Karpas-422 (cell line): ENCODE data around the gene GLT1D1. TPM values are rescaled to one million over a fixed set of nuclear protein-coding genes. Genes with fewer than 3 reads are reported as not detected.

ENCODE experiments used
- DNase-seq: peaks from one replicate; pipeline ENCODE4 v3.0.0-alpha.2; 2015
- H2AFZ ChIP-seq: fragments of 200-600 bp; sonication (generic); 2 replicates; pipeline ENCODE4 v1.6.1; 2014; ENCODE audit warnings: antibody characterized with exemption, low read length, mixed read lengths
- H3K27ac ChIP-seq: fragments of 200-600 bp; sonication (generic); 2 replicates; pipeline ENCODE4 v1.5.1; 2014; ENCODE audit warnings: mild to moderate bottlenecking, low read length, moderate library complexity
- H3K27me3 ChIP-seq: fragments of 200-600 bp; sonication (generic); 2 replicates; pipeline ENCODE4 v1.6.1; 2014; ENCODE audit warnings: low read length, mixed read lengths
- H3K36me3 ChIP-seq: fragments of 200-600 bp; sonication (generic); 2 replicates; pipeline ENCODE4 v1.6.1; 2014; ENCODE audit warnings: low read length, mixed read lengths; ENCODE audit not compliant: insufficient read depth
- H3K4me1 ChIP-seq: fragments of 200-600 bp; sonication (generic); 2 replicates; pipeline ENCODE4 v1.6.1; 2014; ENCODE audit warnings: mild to moderate bottlenecking, low read length, mixed read lengths
- H3K4me2 ChIP-seq: fragments of 200-600 bp; sonication (generic); 2 replicates; pipeline ENCODE4 v1.6.1; 2014; ENCODE audit warnings: low read length, low read depth, mild to moderate bottlenecking; ENCODE audit not compliant: poor library complexity, severe bottlenecking
- H3K4me3 ChIP-seq: fragments of 200-600 bp; sonication (generic); 2 replicates; pipeline ENCODE4 v1.5.1; 2014; ENCODE audit warnings: mild to moderate bottlenecking, antibody characterized with exemption, low read length, mixed read lengths
- H3K79me2 ChIP-seq: fragments of 200-600 bp; sonication (generic); 2 replicates; pipeline ENCODE4 v1.6.1; 2014; ENCODE audit warnings: mild to moderate bottlenecking, low read length, mixed read lengths
- H3K9ac ChIP-seq: fragments of 200-600 bp; sonication (generic); 2 replicates; pipeline ENCODE4 v1.6.0; 2014; ENCODE audit warnings: low read length
- H3K9me2 ChIP-seq: fragments of 200-600 bp; sonication (generic), shearing (Covaris generic); replicated peaks from 2 replicates; pipeline ENCODE4 v1.6.0; 2014; ENCODE audit warnings: mild to moderate bottlenecking, low read length, moderate library complexity; ENCODE audit not compliant: insufficient read depth
- H3K9me3 ChIP-seq: fragments of 300-700, 200-600 bp; sonication (generic); 2 replicates; pipeline ENCODE4 v1.6.1; 2014; ENCODE audit warnings: low read length, mixed read lengths
- H4K20me1 ChIP-seq: fragments of 200-600 bp; sonication (generic); 2 replicates; pipeline ENCODE4 v1.6.1; 2014; ENCODE audit warnings: mild to moderate bottlenecking, antibody characterized with exemption, low read length, low read depth; ENCODE audit not compliant: insufficient read depth
- total RNA-seq: library from RNA; depleted of rRNA; stranded (reverse); fragments of >200 nt; shearing (Covaris generic); gene quantifications from 2 replicates; pipeline ENCODE4 v1.2.3, GENCODE V29; 2014; ENCODE audit warnings: low replicate concordance

Gene GLT1D1
- total RNA-seq, 1 experiment from 2014 or later: not detected

DNA sequence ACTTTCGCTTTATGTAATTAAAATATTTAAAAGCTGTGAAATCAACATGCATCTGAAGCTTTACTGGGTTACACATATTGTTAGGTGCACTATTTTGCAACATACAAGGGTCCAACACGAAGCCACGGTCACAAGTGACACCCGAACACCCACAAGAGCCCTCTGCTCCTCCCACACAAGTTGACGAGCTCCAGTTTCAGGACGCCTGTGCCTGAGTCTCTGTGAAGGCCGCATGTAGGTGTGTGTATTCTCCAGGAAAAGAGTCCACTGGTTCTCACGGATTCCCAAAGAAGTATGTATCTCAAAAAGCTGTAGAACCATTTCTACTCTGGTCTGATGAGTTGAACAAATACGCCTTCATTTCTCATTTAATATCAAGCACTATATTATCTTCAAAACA is 41.5 kb upstream of the GLT1D1 start:
- no peak for DNase-seq
- Histone ChIP-seq H3K9me3 (no peaks in the 10 kb centered on the region), H3K36me3 (peaks cover 27% of the 10 kb centered on the region; the same call in 1 of the 2 replicates), H4K20me1 (0 out of 2 replicates have a peak, but pooled peaks cover 10% of the 10 kb centered on the region), H3K79me2 (peaks cover 88% of the 10 kb centered on the region), H3K4me2 (no peak overlapping the region), H3K27me3 (no peaks in the 10 kb centered on the region), H2AFZ (no peak overlapping the region), H3K9ac (no peak overlapping the region), H3K9me2 (no peaks in the 10 kb centered on the region), H3K4me3 (no peak overlapping the region), H3K27ac (no peak overlapping the region), H3K4me1 (peaks cover 30% of the 10 kb centered on the region)

DNA sequence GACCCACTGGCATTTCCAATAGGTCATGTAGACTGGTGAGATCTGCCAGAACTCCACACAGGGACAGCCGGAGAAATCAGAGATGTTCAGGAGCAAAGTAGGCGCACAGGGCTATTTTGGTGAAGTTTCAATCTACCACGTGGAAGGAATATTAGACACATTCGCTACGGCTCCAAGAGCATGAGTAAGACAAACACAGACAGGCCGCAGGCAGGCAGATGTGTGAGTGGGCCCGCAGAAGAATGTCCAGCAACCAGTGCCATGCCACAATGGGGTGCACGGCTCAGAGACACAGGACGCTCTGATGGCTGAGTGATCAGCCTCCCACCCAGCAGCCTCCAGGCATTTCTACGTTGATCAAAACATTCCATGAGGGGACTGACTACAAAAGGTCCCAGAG is 39.9 kb upstream of the GLT1D1 start:
- Histone ChIP-seq H4K20me1 (0 out of 2 replicates have a peak, but pooled peaks cover 10% of the 10 kb centered on the region), H3K27me3 (no peaks in the 10 kb centered on the region), H3K4me2 (no peak overlapping the region), H3K79me2 (peaks cover 95% of the 10 kb centered on the region), H2AFZ (no peak overlapping the region), H3K27ac (no peak overlapping the region), H3K36me3 (peaks cover 24% of the 10 kb centered on the region; the same call in 1 of the 2 replicates), H3K9ac (no peak overlapping the region), H3K4me3 (no peak overlapping the region), H3K4me1 (peaks cover 46% of the 10 kb centered on the region), H3K9me3 (no peaks in the 10 kb centered on the region), H3K9me2 (no peaks in the 10 kb centered on the region)
- DNase-seq: no peak

GRCh38 chr12:128813883-128814282 is 39.4 kb upstream of the GLT1D1 start:
- Histone ChIP-seq H3K79me2 (peaks cover 100% of the 10 kb centered on the region), H3K9me2 (no peaks in the 10 kb centered on the region), H3K4me1 (peaks cover 51% of the 10 kb centered on the region), H3K9ac (no peak overlapping the region), H4K20me1 (peaks cover 13% of the 10 kb centered on the region; the same call in 1 of the 2 replicates), H3K27ac (no peak overlapping the region), H3K4me3 (no peak overlapping the region), H3K4me2 (no peak overlapping the region), H2AFZ (no peak overlapping the region), H3K9me3 (no peaks in the 10 kb centered on the region), H3K27me3 (no peaks in the 10 kb centered on the region), H3K36me3 (peaks cover 21% of the 10 kb centered on the region; the same call in 1 of the 2 replicates)
- DNase-seq: no peak

DNA sequence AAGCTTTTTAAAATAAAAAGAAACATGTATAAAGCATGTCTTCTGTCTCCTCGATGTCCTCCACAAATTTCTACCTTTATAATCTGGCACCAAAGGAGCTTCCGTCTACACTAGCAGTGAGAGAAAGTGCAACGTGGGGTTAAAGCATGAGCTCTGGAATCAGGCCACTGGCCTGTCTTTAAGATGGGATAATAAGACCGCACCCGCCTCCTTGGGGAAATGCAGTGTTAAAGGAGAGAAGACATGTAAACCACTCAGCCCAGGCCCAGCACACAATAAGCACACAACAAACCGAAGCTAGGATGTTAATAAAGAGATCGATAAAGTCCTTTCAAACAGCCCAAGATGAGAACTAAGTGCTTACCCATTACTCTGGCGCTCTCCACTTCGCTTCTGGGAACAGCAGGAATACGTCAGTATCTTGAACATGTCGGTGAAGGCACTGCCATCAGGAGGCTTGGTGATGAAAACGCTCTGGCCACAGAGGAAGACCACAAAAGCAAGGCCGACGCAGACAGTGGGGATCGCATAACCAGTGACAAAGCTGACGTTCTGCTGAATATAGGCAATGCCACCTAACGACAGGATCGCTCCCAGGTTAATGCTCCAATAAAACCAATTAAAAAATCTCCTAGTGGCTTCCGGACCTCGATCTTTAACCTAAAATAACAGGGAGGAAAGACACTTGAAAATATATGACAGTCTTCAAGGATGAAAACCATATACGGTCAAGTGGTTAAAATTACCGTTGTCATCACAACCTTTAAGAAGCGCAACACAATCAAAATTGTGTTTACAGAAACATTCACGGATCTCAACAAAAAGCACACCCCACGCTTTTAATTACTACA is 38.6 kb upstream of the GLT1D1 start:
- Histone ChIP-seq H4K20me1 (peaks cover 13% of the 10 kb centered on the region; the same call in 1 of the 2 replicates), H3K9me2 (no peaks in the 10 kb centered on the region), H3K4me2 (no peak overlapping the region), H3K27ac (no peak overlapping the region), H2AFZ (no peak overlapping the region), H3K27me3 (no peaks in the 10 kb centered on the region), H3K36me3 (peaks cover 18% of the 10 kb centered on the region; the same call in 1 of the 2 replicates), H3K9me3 (no peaks in the 10 kb centered on the region), H3K4me3 (no peak overlapping the region), H3K4me1 (peaks cover 58% of the 10 kb centered on the region), H3K9ac (no peak overlapping the region), H3K79me2 (peaks cover 100% of the 10 kb centered on the region)
- no peak for DNase-seq

- Histone ChIP-seq H3K4me2 (peak overlapping the region; percentile 28), H4K20me1 (peaks cover 13% of the 10 kb centered on the region; the same call in 1 of the 2 replicates), H3K27ac (0 out of 2 replicates have a peak overlapping the region, but pooled peaks have one; percentile 22), H3K9me3 (no peaks in the 10 kb centered on the region), H3K4me3 (no peak overlapping the region), H3K4me1 (peaks cover 65% of the 10 kb centered on the region), H3K79me2 (peaks cover 99% of the 10 kb centered on the region), H3K9ac (no peak overlapping the region), H3K9me2 (no peaks in the 10 kb centered on the region), H3K36me3 (peaks cover 11% of the 10 kb centered on the region; the same call in 1 of the 2 replicates), H2AFZ (no peak overlapping the region), H3K27me3 (no peaks in the 10 kb centered on the region)
- DNase-seq: peak; percentile 40
Observed at GRCh38 chr12:128815779-128816642, 37.3 kb upstream of the GLT1D1 start.

DNA sequence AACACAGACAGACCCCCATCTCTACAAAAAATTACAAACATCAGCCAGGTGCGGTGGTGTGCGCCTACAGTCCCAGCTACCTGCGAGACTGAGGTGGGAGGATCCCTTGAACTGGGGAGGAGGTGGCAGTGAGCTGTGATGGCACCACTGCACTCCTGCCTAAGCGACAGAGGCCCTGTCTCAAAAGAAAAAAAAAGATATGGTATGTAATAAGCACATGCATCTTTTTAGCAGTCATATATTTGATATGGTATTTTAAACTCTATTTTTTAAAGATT is 36.7 kb upstream of the GLT1D1 start:
- H3K4me2 ChIP-seq: peak overlapping the region; percentile 28
- 0 out of 2 replicates have a peak overlapping the region, but pooled peaks have one; percentile 22 for H3K27ac ChIP-seq
- peaks cover 11% of the 10 kb centered on the region; the same call in 1 of the 2 replicates for H3K36me3 ChIP-seq

DNA sequence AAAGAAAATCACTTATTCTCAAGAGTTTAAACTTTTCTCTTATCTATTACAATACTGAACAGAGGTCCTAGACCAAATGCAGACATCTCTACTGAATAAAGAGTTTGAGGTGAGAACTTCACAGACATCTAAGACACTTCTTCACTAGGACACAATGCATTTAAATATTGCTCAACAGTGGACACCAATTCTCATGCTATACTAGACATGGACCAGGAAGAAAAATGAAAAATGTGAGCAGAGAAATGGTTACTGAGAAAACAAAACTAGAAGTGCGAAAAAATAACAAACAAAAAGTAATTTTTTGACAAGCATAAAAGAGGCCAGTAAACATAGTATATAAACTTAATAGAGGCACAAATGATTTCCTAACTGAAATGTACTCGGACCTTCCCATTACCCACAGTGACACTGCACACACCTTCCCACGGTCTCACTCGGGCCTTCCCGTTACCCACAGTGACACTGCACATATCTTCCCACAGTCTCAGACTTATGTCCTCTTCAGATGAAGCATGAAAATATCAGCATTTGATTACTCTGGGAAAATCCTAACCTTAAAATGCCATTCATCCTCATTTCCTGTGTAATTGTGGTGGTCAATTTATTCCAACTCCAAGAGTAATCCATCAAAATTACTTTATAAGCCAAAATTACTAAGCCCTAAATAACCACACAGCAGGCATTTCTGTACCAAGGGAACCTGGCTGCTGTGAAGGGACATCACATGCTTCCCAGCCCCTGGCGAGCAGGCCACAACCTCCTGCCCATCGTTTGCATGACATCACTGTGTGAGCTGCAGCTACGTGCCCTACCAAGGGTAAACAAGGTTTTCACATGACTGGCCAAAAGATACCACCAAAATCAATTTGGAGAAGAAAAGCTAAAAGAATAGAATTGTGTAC is 35.9 kb upstream of the GLT1D1 start:
- H3K9ac ChIP-seq: peak overlapping the region; percentile 52
- H3K27me3 ChIP-seq: no peaks in the 10 kb centered on the region
- peaks cover 97% of the 10 kb centered on the region for H3K79me2 ChIP-seq
- no peaks in the 10 kb centered on the region for H3K9me2 ChIP-seq
- H2AFZ ChIP-seq: no peak overlapping the region
- H3K4me2 ChIP-seq: peak overlapping the region; percentile 46
- H4K20me1 ChIP-seq: peaks cover 13% of the 10 kb centered on the region; the same call in 1 of the 2 replicates
- H3K9me3 ChIP-seq: no peaks in the 10 kb centered on the region
- peak overlapping the region; percentile 63 for H3K27ac ChIP-seq
- peaks cover 68% of the 10 kb centered on the region for H3K4me1 ChIP-seq
- H3K4me3 ChIP-seq: peak overlapping the region; percentile 50; the same call in 1 of the 2 replicates
- peaks cover 11% of the 10 kb centered on the region; the same call in 1 of the 2 replicates for H3K36me3 ChIP-seq
- peak; percentile 44 for DNase-seq

More for the DNA sequence above, 36.7 kb upstream of the GLT1D1 start:
- H3K9me3 ChIP-seq: no peaks in the 10 kb centered on the region
- H2AFZ ChIP-seq: no peak overlapping the region
- H3K4me1 ChIP-seq: peaks cover 65% of the 10 kb centered on the region
- H3K4me3 ChIP-seq: no peak overlapping the region
- peaks cover 98% of the 10 kb centered on the region for H3K79me2 ChIP-seq
- H3K27me3 ChIP-seq: no peaks in the 10 kb centered on the region
- H3K9ac ChIP-seq: no peak overlapping the region
- no peaks in the 10 kb centered on the region for H3K9me2 ChIP-seq
- peaks cover 13% of the 10 kb centered on the region; the same call in 1 of the 2 replicates for H4K20me1 ChIP-seq
- no peak for DNase-seq
